Measurements from ENCODE around the gene FLYWCH2. TPM values are rescaled to one million over a fixed set of nuclear protein-coding genes. Genes with fewer than 3 reads are reported as not detected.

FLYWCH2 gene
- total and polyA plus RNA-seq, 2 donors from 2014 or later: 31.3 to 52.5 TPM

- Histone ChIP-seq H3K4me1 (ENCODE audit: control insufficient read depth in 2 of 3, insufficient read depth in 2 of 3, low read depth in 1 of 3, low read length in 3 of 3) (peaks cover 0 to 4% (median 0%) of the 10 kb centered on the region in 3 donors), H3K27ac (ENCODE audit: low read depth in 2 of 2, low read length in 2 of 2) (no peak overlapping the region), H3K9ac (ENCODE audit: low read length in 3 of 3) (no peak overlapping the region), H3K27me3 (ENCODE audit: control insufficient read depth, insufficient read depth, low read length) (peaks cover 2% of the 10 kb centered on the region), H3K36me3 (ENCODE audit: control insufficient read depth in 2 of 3, insufficient read depth in 3 of 3, low read length in 3 of 3) (no peaks in the 10 kb centered on the region), H3K4me3 (ENCODE audit: low read length in 3 of 3) (no peak overlapping the region), H3K9me3 (ENCODE audit: control insufficient read depth in 2 of 3, insufficient read depth in 1 of 3, low read length in 3 of 3) (no peaks in the 10 kb centered on the region)
- FAIRE-seq: no peak
- no peak for TF ChIP-seq CTCF (IDR thresholded peaks at IDR 0.05; ENCODE audit: borderline replicate concordance, extremely low read depth, insufficient read depth)
- no peak for DNase-seq
- intact Hi-C loops (cut with DNase I): no loop called here
Measured at GRCh38 chr16:2846511-2847310, 36.3 kb upstream of the FLYWCH2 start.

GRCh38 chr16:2848933-2849725 lies 33.9 kb upstream of the FLYWCH2 start:
- Histone ChIP-seq H3K27ac (ENCODE audit: low read depth in 2 of 2, low read length in 2 of 2) (no peak overlapping the region), H3K4me3 (ENCODE audit: low read length in 3 of 3) (no peak overlapping the region), H3K9me3 (ENCODE audit: control insufficient read depth in 2 of 3, insufficient read depth in 1 of 3, low read length in 3 of 3) (no peaks in the 10 kb centered on the region), H3K27me3 (ENCODE audit: control insufficient read depth, insufficient read depth, low read length) (peaks cover 2% of the 10 kb centered on the region), H3K9ac (ENCODE audit: low read length in 3 of 3) (no peak overlapping the region), H3K36me3 (ENCODE audit: control insufficient read depth in 2 of 3, insufficient read depth in 3 of 3, low read length in 3 of 3) (no peaks in the 10 kb centered on the region), H3K4me1 (ENCODE audit: control insufficient read depth in 2 of 3, insufficient read depth in 2 of 3, low read depth in 1 of 3, low read length in 3 of 3) (no peaks in the 10 kb centered on the region)
- DNase-seq: no peak
- no peak for TF ChIP-seq CTCF (IDR thresholded peaks at IDR 0.05; ENCODE audit: borderline replicate concordance, extremely low read depth, insufficient read depth)
- FAIRE-seq: no peak
- intact Hi-C loops (cut with DNase I): no loop called here

GRCh38 chr16:2852003-2852730 lies 30.8 kb upstream of the FLYWCH2 start:
- Histone ChIP-seq H3K27me3 (ENCODE audit: control insufficient read depth, insufficient read depth, low read length) (peaks cover 2% of the 10 kb centered on the region), H3K4me3 (ENCODE audit: low read length in 3 of 3) (no peak overlapping the region), H3K4me1 (ENCODE audit: control insufficient read depth in 2 of 3, insufficient read depth in 2 of 3, low read depth in 1 of 3, low read length in 3 of 3) (no peaks in the 10 kb centered on the region), H3K36me3 (ENCODE audit: control insufficient read depth in 2 of 3, insufficient read depth in 3 of 3, low read length in 3 of 3) (no peaks in the 10 kb centered on the region), H3K27ac (ENCODE audit: low read depth in 2 of 2, low read length in 2 of 2) (no peak overlapping the region), H3K9me3 (ENCODE audit: control insufficient read depth in 2 of 3, insufficient read depth in 1 of 3, low read length in 3 of 3) (peaks cover 0 to 6% (median 2%) of the 10 kb centered on the region in 3 donors), H3K9ac (ENCODE audit: low read length in 3 of 3) (no peak overlapping the region)
- no peak for FAIRE-seq
- TF ChIP-seq CTCF (IDR thresholded peaks at IDR 0.05; ENCODE audit: borderline replicate concordance, extremely low read depth, insufficient read depth): no peak
- intact Hi-C loops (cut with DNase I): no loop called here
- no peak for DNase-seq
